Measurements from ENCODE around the gene PDE8A.

DNA sequence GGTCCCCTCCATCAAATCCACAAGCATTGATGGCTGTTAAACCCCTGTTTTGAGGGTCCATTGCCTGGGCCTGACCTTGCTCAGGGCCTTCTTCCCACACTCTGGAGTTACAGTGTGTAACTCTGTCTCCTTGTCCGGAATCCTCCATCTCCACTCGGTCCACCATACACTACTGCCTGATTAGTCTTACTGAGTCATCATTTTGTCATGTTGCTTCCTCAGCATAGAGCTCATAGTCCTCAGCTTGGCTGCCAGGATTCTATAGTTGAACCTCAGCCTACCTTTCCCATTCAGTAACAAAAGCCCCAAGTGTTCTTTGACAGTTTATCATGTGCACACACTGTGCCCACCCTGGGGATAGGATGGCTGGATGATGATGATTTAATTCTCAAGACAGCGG is 113.0 kb downstream of the PDE8A start:
- TF ChIP-seq, protein P1, sequence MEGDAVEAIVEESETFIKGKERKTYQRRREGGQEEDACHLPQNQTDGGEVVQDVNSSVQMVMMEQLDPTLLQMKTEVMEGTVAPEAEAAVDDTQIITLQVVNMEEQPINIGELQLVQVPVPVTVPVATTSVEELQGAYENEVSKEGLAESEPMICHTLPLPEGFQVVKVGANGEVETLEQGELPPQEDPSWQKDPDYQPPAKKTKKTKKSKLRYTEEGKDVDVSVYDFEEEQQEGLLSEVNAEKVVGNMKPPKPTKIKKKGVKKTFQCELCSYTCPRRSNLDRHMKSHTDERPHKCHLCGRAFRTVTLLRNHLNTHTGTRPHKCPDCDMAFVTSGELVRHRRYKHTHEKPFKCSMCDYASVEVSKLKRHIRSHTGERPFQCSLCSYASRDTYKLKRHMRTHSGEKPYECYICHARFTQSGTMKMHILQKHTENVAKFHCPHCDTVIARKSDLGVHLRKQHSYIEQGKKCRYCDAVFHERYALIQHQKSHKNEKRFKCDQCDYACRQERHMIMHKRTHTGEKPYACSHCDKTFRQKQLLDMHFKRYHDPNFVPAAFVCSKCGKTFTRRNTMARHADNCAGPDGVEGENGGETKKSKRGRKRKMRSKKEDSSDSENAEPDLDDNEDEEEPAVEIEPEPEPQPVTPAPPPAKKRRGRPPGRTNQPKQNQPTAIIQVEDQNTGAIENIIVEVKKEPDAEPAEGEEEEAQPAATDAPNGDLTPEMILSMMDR (IDR thresholded peaks at IDR 0.05; ENCODE audit: insufficient read depth, low read length, poor library complexity, severe bottlenecking), result no peak
- TF ChIP-seq EZH2phosphoT487 (conservative IDR thresholded peaks at IDR 0.05; ENCODE audit: low read length), result no peak
